Activated T-cell treated with anti-CD3 and anti-CD28 coated beads for 48 hours (primary cell): ENCODE results near the gene OST4.

Experiments
- DNase-seq: peaks from one replicate; pipeline ENCODE4 v3.0.0-alpha.2; 2020; ENCODE audit warnings: low read depth

The OST4 gene

DNA sequence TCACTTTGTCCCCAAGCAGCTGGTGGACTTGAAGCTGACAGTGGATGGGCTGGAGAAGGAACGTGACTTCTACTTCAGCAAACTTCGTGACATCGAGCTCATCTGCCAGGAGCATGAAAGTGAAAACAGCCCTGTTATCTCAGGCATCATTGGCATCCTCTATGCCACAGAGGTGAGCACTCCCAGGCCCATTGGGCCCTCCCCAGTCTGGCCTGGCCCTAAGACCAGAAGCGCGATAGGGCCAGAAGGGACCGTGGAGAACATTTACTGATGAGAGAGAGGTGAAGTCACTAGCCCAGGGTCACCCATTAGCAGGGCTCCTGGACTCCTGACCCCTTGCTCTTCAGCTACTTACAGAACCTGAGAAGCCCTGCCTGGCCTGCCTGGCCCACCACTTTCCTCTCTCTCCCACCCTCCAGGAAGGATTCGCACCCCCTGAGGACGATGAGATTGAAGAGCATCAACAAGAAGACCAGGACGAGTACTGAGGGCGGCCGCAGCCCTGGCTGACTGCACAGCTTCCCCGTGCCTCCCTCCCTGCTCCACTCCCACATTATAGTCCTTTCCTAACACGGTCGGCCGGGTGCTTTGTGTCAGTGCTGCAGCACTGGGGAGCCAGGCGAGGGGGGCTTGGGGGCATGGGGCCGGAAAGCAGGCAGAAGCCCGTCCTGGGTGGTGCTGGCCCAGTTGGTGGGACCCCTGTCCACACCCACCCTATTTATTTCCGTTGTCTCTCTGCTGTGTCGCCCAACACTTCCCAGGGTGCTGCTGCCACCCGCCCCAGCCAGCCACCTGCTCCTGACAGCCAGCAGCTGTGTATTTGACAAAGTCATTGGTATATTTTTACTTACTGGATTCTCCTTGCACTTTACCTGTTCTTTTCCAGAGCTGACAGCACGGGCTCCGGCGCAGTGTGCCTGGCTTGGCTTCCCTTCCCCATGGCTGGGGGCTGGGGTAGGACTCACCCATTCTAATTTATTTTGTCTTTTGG, 45.3 kb downstream of the OST4 start:
- DNase-seq = no peak

DNA sequence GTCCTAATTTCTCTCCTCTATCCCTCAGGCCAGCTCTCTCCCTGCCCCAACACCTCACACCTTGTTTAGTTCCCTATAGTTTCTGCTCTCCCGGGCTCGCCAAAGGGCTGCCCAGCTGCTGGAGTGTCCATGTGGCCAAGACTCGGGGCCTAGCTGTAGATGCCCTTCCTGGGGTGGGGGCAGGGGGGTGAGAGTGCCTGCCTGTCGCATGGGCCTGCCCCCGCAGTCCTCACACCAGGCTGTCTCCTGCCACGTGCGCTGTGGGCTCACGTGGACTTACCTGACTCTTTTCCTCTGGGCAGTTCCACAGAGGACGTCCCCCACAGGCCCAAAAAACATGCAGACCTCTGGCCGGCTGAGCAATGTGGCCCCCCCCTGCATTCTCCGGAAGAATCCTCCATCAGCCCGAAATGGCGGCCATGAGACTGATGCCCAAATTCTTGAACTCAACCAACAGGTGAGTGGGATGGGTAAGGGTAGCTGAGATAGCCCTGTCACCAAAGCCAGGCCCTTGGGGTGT, 46.1 kb downstream of the OST4 start:
- DNase-seq = no peak

DNA sequence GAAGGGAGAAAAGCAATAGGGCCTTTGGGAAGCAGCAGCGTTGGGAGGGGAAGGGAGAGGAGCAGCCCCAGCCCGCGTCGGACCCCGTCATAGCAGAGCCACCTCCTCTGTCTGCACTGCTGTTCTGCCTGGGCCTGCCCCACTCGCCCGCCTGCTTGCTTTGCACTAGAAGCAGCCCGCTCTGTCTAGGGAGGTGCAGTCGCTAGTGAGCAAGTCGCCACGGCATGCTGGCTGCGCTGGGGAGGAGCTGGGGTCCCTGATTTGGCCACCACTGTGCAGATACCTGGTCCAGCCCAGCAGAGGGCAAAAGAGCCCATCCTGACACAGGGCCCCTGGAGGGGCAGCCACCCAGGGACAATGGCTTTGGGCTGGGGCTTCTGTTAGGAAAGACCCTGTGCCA, 46.6 kb downstream of the OST4 start:
- DNase-seq = no peak

DNA sequence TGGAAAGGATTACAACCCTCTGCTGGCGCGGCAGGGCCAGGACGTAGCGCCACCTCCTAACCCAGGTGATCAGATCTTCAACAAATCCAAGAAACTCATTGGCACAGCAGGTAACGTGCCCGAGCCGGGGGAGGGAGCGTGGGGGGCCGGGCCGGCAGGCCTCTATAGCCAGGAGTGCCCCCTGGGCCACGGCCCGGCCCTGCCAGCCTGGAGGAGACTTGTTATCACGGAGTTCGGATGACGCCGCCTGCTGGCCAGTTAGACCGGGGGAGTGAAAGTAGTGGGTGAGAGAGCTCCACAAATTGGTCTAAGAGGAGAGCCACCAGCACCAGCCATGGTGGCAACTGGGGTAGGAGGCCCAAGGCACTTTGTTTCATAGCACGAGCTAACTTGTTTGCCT, 47.3 kb downstream of the OST4 start:
- no peak for DNase-seq

DNA sequence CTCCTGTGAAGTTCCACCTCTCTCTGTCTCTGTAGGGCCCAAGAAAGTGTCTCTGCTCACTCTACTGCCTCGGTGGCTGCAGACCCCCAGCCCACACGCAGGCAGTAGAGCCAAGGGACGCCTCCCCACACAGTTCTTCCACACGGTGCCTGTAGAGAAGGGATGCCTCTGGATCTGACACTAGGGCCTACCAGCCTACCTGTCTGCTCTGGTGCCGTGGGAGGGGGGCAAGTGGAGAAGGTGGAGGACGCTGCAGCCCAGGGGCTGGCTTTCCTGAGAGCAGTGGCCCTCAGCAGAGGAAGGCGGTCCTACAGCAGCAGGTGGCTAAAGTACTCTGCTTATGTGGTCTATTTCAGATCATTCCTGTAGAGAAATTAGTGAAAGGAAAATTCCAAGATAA, 47.7 kb downstream of the OST4 start:
- DNase-seq = no peak

DNA sequence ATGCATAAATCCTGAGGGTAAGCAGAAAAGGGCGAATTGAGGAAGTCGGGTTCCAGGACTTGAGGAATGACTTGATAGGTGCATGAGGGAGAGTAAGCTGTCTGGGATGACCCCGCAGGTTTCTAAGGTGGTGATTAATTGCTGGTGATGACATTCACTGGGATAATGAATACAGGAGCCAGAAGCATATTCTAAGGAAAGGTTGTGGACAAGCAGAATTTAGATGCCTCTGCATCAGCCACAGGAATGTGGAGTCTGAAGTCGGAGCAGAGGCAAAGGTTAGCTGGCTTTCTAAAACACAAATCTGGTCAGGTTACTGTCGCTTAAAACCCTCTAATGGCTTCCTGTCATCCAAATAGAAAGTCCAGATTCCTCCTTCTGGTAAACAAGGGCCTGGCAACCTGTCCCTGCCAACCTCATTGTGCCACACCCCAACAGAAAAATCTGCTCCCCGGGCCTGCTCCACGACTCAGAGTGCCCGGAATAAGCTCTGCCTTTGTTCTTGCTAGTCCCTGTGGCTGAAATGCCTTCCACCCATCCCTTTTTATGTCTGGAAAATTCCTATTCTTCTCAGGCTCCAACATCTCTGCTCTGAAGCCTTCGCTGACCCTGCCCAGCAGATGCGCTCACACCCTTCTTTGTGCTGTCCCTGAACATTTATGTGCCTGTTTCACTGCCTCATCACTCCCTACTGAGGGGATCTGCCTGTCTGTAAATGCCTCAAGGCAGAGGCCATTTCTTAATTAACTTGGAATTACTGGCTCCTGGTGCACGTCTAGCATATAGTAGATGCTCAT, 50.0 kb downstream of the OST4 start:
- DNase-seq = no peak
